GM23248 (cell line): ENCODE data around the gene ANKRD17.

Experiments
- EZH2 ChIP-seq: fragments of 200-600 bp; sonication (generic); IDR thresholded peaks from 2 replicates; pipeline ENCODE4 v1.6.1; 2018; ENCODE audit warnings: antibody characterized with exemption, mild to moderate bottlenecking; ENCODE audit not compliant: insufficient read depth, poor library complexity, severe bottlenecking
- EZH2phosphoT487 ChIP-seq: fragments of 200-600 bp; sonication (generic); IDR thresholded peaks from 2 replicates; pipeline ENCODE4 v1.6.1; 2018; ENCODE audit warnings: antibody characterized with exemption, moderate library complexity, mild to moderate bottlenecking, low read depth; ENCODE audit not compliant: insufficient read depth

- TF ChIP-seq EZH2phosphoT487, result no peak
- TF ChIP-seq EZH2, result no peak
Measured at GRCh38 chr4:73045879-73046278, 212.7 kb downstream of the ANKRD17 start.
